Limb (tissue), 2 donors: ENCODE data around the gene BORCS6.

ENCODE experiments used
- DNase-seq, 2 donors: peaks; one replicate each; pipeline ENCODE4 v3.0.0-alpha.2; 2016; ENCODE audit errors: extremely low spot score in 2 of 2

The BORCS6 gene

GRCh38 chr17:8212312-8213180 is 22.6 kb upstream of the BORCS6 start:
- DNase-seq: no peak

- DNase-seq: peak in 1 of 2 donors; percentile 42
These were observed 20.9 kb upstream of the BORCS6 start for GRCh38 chr17:8210761-8211458.

- DNase-seq: peak; percentile 94
These were observed 20.2 kb upstream of the BORCS6 start, which contains the start of gene AURKB for GRCh38 chr17:8209907-8210760. Gene AURKB, minus strand, starts transcription at chr17:8210575. Its CDS starts 351 bp downstream, at chr17:8210224.

- no peak for DNase-seq
These were observed 16.6 kb upstream of the BORCS6 start for GRCh38 chr17:8206536-8206935.

DNA sequence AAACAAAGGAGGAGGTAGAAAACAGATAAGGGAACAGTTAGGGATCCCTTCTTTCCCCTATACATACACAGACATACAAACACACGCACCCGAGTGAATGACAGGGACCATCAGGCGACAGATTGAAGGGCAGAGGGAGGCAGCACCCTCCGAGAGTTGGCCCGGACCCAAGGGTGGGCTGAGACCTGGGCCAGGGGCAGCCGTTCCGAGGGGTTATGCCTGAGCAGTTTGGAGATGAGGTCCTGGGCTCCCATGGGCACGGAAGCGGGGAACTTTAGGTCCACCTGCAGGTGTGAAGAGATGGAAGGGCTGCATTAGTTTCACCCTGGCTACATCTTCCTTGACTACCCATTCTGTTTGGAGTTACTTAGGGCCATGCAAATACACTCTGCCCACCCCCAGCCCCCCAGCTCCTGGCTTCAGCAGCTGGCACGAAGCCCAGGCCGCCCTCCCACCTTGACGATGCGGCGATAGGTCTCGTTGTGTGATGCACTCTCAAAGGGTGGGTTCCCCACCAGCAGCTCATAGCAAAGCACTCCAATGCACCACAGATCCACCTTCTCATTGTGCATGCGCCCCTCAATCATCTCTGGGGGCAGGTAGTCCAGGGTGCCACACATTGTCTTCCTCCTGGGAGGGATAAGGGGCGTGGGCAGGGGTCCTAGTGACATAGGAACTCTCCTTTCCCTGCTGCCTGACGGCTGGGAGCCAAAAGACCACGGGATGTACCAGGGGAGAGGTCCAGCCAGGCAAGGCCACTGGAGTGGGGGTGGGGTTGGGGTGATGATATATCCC is 15.0 kb upstream of the BORCS6 start:
- no peak for DNase-seq

- peak; percentile 80 to 91 for DNase-seq
These were observed 2.3 kb upstream of the BORCS6 start for GRCh38 chr17:8192070-8192815.

GRCh38 chr17:8190506-8190905 is 526 bp upstream of the BORCS6 start:
- DNase-seq: no peak

DNA sequence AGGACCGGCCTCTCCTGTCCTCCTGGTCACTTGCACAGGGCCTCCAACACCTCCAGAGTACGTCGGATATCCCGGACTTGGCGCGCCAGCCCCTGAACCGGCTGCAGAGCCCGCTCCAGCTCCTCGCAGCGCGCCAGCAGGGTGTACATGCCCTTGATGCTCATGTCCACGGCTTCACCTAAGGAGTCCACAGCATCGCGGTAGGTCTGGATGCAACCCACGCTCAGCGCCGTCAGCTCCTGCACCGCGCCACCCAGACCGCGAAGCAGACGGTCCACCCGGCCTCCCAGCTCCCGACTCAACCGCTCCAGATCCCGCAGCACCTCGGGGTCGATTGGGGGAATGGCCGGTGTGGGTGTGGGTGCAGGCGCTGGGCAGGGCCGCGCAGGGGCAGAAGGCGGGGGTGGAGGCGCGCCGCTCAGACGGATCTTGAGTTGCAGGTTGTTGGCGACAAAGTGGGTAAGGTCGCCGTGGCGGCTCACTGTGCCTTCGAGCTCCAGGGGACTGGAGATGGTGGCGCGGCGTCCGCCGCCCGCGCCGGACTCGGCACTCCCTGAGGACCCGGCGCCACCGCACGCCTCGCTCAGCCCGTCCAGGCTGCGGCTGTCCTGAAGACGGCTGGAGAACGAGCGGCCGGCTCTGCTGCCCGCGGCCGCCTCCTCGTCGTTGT is 804 bp downstream of the BORCS6 start:
- peak in 1 of 2 donors; percentile 54 for DNase-seq

DNA sequence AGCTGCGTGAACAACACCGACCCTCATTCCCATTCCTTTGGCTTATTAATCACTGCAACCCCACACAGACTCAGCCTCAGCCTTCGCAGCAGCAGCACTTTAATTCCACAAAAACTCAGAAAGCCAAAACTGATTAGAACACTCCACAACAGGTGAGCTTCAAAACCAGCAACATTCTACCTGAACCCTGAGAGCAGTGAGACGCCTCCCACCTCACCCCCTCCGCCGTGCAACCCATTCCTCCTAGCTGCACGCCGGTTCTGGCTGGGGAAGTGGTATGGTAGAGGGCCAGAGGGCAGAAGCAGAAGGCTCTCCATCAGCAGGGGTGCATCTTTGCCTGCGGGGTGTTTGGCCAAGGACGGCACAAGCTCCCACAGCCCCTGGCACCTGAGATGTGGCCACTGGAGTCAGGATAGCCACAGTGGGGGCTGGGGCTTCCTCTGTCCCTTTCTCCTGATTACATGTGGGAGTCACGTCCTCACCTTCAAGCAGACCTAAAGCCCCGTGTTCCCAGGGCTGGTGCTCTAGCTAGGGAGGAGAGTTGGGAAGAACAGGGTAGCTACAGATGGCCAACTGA is 1.6 kb downstream of the BORCS6 start:
- no peak for DNase-seq

GRCh38 chr17:8187517-8188262 is 2.3 kb downstream of the BORCS6 start:
- DNase-seq: peak; percentile 94 to 97

- DNase-seq: peak; percentile 94 to 98
These were observed 3.0 kb downstream of the BORCS6 start for GRCh38 chr17:8186787-8187516.

GRCh38 chr17:8186446-8186786 is 3.6 kb downstream of the BORCS6 start:
- DNase-seq: no peak

- peak; percentile 65 to 96 for DNase-seq
These were observed 4.2 kb downstream of the BORCS6 start for GRCh38 chr17:8185582-8186445.

DNA sequence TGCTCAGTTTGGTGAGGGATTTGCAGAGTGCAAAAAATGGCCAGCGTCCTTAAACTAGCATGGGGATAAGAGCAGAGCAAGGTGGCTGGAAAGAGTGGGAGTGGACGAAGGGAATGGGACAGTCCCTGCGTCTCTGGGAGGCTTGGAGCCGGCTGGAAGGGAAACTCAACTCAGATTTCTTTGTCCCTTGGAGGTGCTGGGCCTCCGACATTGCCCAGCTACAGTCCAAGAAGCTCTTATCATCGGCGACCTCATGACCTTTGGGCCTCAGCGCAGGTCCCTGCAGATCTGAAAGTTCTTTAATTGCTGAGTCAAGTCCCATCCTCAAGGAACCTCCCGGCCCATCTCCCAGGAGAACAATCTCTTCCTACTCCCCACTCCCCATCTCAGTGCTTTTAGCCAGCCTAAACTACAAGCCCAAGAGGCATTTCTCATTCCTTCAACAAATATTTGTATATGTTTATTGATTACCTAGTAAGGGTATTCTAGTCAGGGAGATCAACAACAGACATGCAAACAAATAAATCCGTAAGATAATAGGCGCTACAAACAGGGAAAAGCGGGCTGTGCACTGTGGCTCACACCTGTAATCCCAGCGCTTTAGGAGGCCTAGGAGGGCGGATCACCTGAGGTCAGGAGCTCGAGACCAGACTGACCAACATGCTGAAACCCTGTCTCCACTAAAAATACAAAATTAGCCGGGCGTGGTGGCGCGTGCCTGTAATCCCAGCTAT is 12.8 kb downstream of the BORCS6 start:
- no peak for DNase-seq

GRCh38 chr17:8176197-8176940 is 13.6 kb downstream of the BORCS6 start, which contains the start of gene TMEM107:
Gene TMEM107, minus strand, starts transcription at chr17:8176380. Its CDS starts 94 bp downstream, at chr17:8176286.
- DNase-seq: peak; percentile 92 to 93
